Nephron progenitor cell (in vitro differentiated cells): ENCODE results near the gene SOSTDC1.

Experiments used
- DNase-seq: peaks from one replicate; pipeline ENCODE4 v3.0.0; 2021
- H3K27ac Mint-ChIP-seq: 2 replicates; pipeline ENCODE4 v1.8.0; 2021; ENCODE audit warnings: mild to moderate bottlenecking, moderate library complexity, mixed read lengths
- H3K27me3 Mint-ChIP-seq: 2 replicates; pipeline ENCODE4 v1.8.0; 2021; ENCODE audit warnings: mild to moderate bottlenecking, low read depth, mixed read lengths; ENCODE audit not compliant: poor library complexity
- H3K36me3 Mint-ChIP-seq: 2 replicates; pipeline ENCODE4 v1.8.0; 2021; ENCODE audit warnings: low read depth, mixed read lengths
- H3K4me1 Mint-ChIP-seq: 2 replicates; pipeline ENCODE4 v1.8.0; 2021; ENCODE audit warnings: mixed read lengths
- H3K4me3 Mint-ChIP-seq: 2 replicates; pipeline ENCODE4 v1.8.0; 2021; ENCODE audit warnings: mild to moderate bottlenecking, moderate library complexity, mixed read lengths
- H3K9me3 Mint-ChIP-seq: 2 replicates; pipeline ENCODE4 v1.8.0; 2021; ENCODE audit warnings: mild to moderate bottlenecking, moderate library complexity, mixed read lengths
- CTCF ChIP-seq: fragments of 200-600 bp; sonication (generic); IDR thresholded peaks from 2 replicates; pipeline ENCODE4 v1.5.0; 2021; ENCODE audit warnings: antibody characterized with exemption

The SOSTDC1 gene

GRCh38 chr7:16438988-16439387, 26.6 kb downstream of the SOSTDC1 start:
- no peak for TF ChIP-seq CTCF
- H3K4me1 Mint-ChIP-seq: no peaks in the 10 kb centered on the region
- no peak overlapping the region for H3K27ac Mint-ChIP-seq
- H3K4me3 Mint-ChIP-seq: no peak overlapping the region
- no peak for DNase-seq
- no peaks in the 10 kb centered on the region for H3K9me3 Mint-ChIP-seq
- H3K27me3 Mint-ChIP-seq: no peaks in the 10 kb centered on the region
- no peaks in the 10 kb centered on the region for H3K36me3 Mint-ChIP-seq

GRCh38 chr7:16436306-16436705, 29.2 kb downstream of the SOSTDC1 start:
- no peaks in the 10 kb centered on the region for H3K9me3 Mint-ChIP-seq
- no peak for DNase-seq

GRCh38 chr7:16433568-16434122, 31.9 kb downstream of the SOSTDC1 start:
- Mint-ChIP-seq H3K36me3 (no peaks in the 10 kb centered on the region), H3K27me3 (peaks cover 3% of the 10 kb centered on the region), H3K9me3 (no peaks in the 10 kb centered on the region), H3K27ac (no peak overlapping the region), H3K4me1 (no peaks in the 10 kb centered on the region), H3K4me3 (no peak overlapping the region)
- DNase-seq: no peak
- TF ChIP-seq CTCF: no peak

More at GRCh38 chr7:16436306-16436705, 29.2 kb downstream of the SOSTDC1 start:
- no peak overlapping the region for H3K4me3 Mint-ChIP-seq
- no peaks in the 10 kb centered on the region for H3K4me1 Mint-ChIP-seq
- no peak overlapping the region for H3K27ac Mint-ChIP-seq
- no peaks in the 10 kb centered on the region for H3K36me3 Mint-ChIP-seq
- H3K27me3 Mint-ChIP-seq: no peaks in the 10 kb centered on the region
- no peak for TF ChIP-seq CTCF

GRCh38 chr7:16432425-16432731, 33.2 kb downstream of the SOSTDC1 start:
- Mint-ChIP-seq H3K36me3 (no peaks in the 10 kb centered on the region), H3K4me3 (no peak overlapping the region), H3K27me3 (peaks cover 3% of the 10 kb centered on the region), H3K4me1 (no peaks in the 10 kb centered on the region), H3K9me3 (no peaks in the 10 kb centered on the region), H3K27ac (no peak overlapping the region)
- DNase-seq: no peak
- TF ChIP-seq CTCF: no peak

GRCh38 chr7:16431646-16432424, 33.7 kb downstream of the SOSTDC1 start:
- no peak for DNase-seq
- Mint-ChIP-seq H3K27ac (no peak overlapping the region), H3K27me3 (peaks cover 3% of the 10 kb centered on the region), H3K36me3 (no peaks in the 10 kb centered on the region), H3K4me1 (no peaks in the 10 kb centered on the region), H3K4me3 (no peak overlapping the region), H3K9me3 (no peaks in the 10 kb centered on the region)
- peak; percentile 43 for TF ChIP-seq CTCF

- no peak overlapping the region for H3K27ac Mint-ChIP-seq
- H3K9me3 Mint-ChIP-seq: no peaks in the 10 kb centered on the region
- no peak overlapping the region for H3K4me3 Mint-ChIP-seq
- no peak for DNase-seq
- H3K27me3 Mint-ChIP-seq: peaks cover 8% of the 10 kb centered on the region
- H3K4me1 Mint-ChIP-seq: no peaks in the 10 kb centered on the region
- H3K36me3 Mint-ChIP-seq: no peaks in the 10 kb centered on the region
- no peak for TF ChIP-seq CTCF
These were observed 35.4 kb downstream of the SOSTDC1 start for GRCh38 chr7:16430133-16430532.
